IMR-90 (cell line): Measurements from ENCODE around the gene BMP10. TPM values are rescaled to one million over a fixed set of nuclear protein-coding genes. Genes with fewer than 3 reads are reported as not detected.
A peak's percentile ranks its signal among the peaks of the same experiment; 100 is the strongest.

Experiments used
- ATAC-seq: fragments of 200-7000 bp; cut with Tn5 transposase; 2 replicates; pipeline ENCODE4 v1.9.1; 2020; ENCODE audit warnings: low read depth, mild to moderate bottlenecking, moderate library complexity
- BruUV-seq: library from RNA; stranded (reverse); fragments of 400-500 nt; replicated peaks from 2 replicates; lab custom pipeline; 2021; lab: Mats Ljungman, UMichigan
- CTCF ChIA-PET: fragments of 300-600 bp; formaldehyde crosslinking; extraction: SDS; loops from one replicate; lab custom pipeline; 2021; ENCODE audit warnings: antibody characterized with exemption; lab: Yijun Ruan, JAX
- POLR2A ChIA-PET: fragments of 300-600 bp; sonication (Branson Sonifier 250); formaldehyde crosslinking; loops from one replicate; lab custom pipeline; 2022; ENCODE audit warnings: antibody characterized with exemption; ENCODE audit not compliant: unreplicated experiment; lab: Charles Lee
- DNase-seq: peaks from one replicate; pipeline ENCODE4 v3.0.0; 2013
- H2AFZ ChIP-seq: replicated peaks from 2 replicates; pipeline ENCODE3; 2013; ENCODE audit warnings: low read length, mild to moderate bottlenecking; ENCODE audit not compliant: poor library complexity
- H2AK5ac ChIP-seq: 2 replicates; pipeline ENCODE4 v1.6.1; 2013; ENCODE audit warnings: low read depth, low read length, inconsistent platforms
- H2AK9ac ChIP-seq: replicated peaks from 2 replicates; pipeline ENCODE3; 2013; ENCODE audit warnings: mild to moderate bottlenecking, low read depth, low read length, moderate library complexity; ENCODE audit not compliant: poor library complexity
- H2BK120ac ChIP-seq: 2 replicates; pipeline ENCODE4 v1.6.1; 2013; ENCODE audit warnings: low read depth, low read length, inconsistent platforms
- H2BK15ac ChIP-seq: 3 replicates; pipeline ENCODE4 v1.6.1; 2013; ENCODE audit warnings: low read depth, low read length, inconsistent platforms
- H2BK20ac ChIP-seq: 2 replicates; pipeline ENCODE4 v1.6.1; 2013; ENCODE audit warnings: low read depth, mild to moderate bottlenecking, inconsistent platforms, low read length, moderate library complexity
- H2BK5ac ChIP-seq: 2 replicates; pipeline ENCODE4 v1.6.1; 2013; ENCODE audit warnings: mild to moderate bottlenecking, low read depth, low read length, inconsistent platforms; ENCODE audit not compliant: poor library complexity, severe bottlenecking
- H3K14ac ChIP-seq: replicated peaks from 2 replicates; pipeline ENCODE4 v1.6.1; 2013; ENCODE audit warnings: low read depth, low read length, inconsistent platforms
- H3K18ac ChIP-seq: 2 replicates; pipeline ENCODE4 v1.6.1; 2013; ENCODE audit warnings: low read depth, low read length, control low read depth
- H3K23ac ChIP-seq: 2 replicates; pipeline ENCODE4 v1.6.1; 2013; ENCODE audit warnings: low read depth, low read length, inconsistent platforms
- H3K27ac ChIP-seq: 2 replicates; pipeline ENCODE4 v1.5.1; 2013; ENCODE audit warnings: mild to moderate bottlenecking, control low read depth, low read length; ENCODE audit not compliant: insufficient read depth
- H3K27me3 ChIP-seq: 2 replicates; pipeline ENCODE4 v1.6.1; 2013; ENCODE audit warnings: low read length; ENCODE audit not compliant: control insufficient read depth, insufficient read depth
- H3K36me3 ChIP-seq: 2 replicates; pipeline ENCODE4 v1.6.1; 2013; ENCODE audit warnings: low read length, mixed read lengths; ENCODE audit not compliant: control insufficient read depth, insufficient read depth
- H3K4ac ChIP-seq: 2 replicates; pipeline ENCODE4 v1.6.1; 2013; ENCODE audit warnings: low read depth, low read length, inconsistent platforms
- H3K4me1 ChIP-seq: 2 replicates; pipeline ENCODE4 v1.6.1; 2013; ENCODE audit warnings: low read length, mixed read lengths; ENCODE audit not compliant: control insufficient read depth, insufficient read depth
- H3K4me2 ChIP-seq: 2 replicates; pipeline ENCODE4 v1.6.1; 2013; ENCODE audit warnings: low read depth, mild to moderate bottlenecking, control low read depth, low read length, moderate library complexity
- H3K4me3 ChIP-seq: 2 replicates; pipeline ENCODE4 v1.5.1; 2013; ENCODE audit warnings: low read depth, mild to moderate bottlenecking, control low read depth, low read length, moderate library complexity; ENCODE audit not compliant: insufficient read depth
- H3K56ac ChIP-seq: 2 replicates; pipeline ENCODE4 v1.6.1; 2013; ENCODE audit warnings: low read length, inconsistent platforms; ENCODE audit not compliant: insufficient read depth; ENCODE audit errors: extremely low read depth
- H3K79me1 ChIP-seq, 2 experiments: 2 replicates each; pipeline ENCODE4 v1.6.1; 2013; ENCODE audit warnings: low read length in 2 of 2, inconsistent platforms in 1 of 2, low read depth in 1 of 2
- H3K9ac ChIP-seq: 2 replicates; pipeline ENCODE4 v1.6.1; 2013; ENCODE audit warnings: low read depth, low read length, control low read depth
- H3K9me1 ChIP-seq: 2 replicates; pipeline ENCODE4 v1.6.1; 2013; ENCODE audit warnings: low read length, inconsistent platforms; ENCODE audit not compliant: insufficient read depth
- H3K9me3 ChIP-seq: 2 replicates; pipeline ENCODE4 v1.6.1; 2013; ENCODE audit warnings: low read length; ENCODE audit not compliant: control insufficient read depth, insufficient read depth
- H4K20me1 ChIP-seq: 2 replicates; pipeline ENCODE4 v1.6.1; 2013; ENCODE audit warnings: low read length, inconsistent platforms; ENCODE audit not compliant: insufficient read depth
- H4K5ac ChIP-seq: 2 replicates; pipeline ENCODE4 v1.6.1; 2013; ENCODE audit warnings: mild to moderate bottlenecking, low read depth, low read length, control low read depth
- H4K8ac ChIP-seq, 2 experiments: 2 replicates each; pipeline ENCODE4 v1.6.1; 2013; ENCODE audit warnings: low read depth in 2 of 2, low read length in 2 of 2, control low read depth in 1 of 2, inconsistent platforms in 1 of 2
- H4K91ac ChIP-seq: 2 replicates; pipeline ENCODE4 v1.6.1; 2013; ENCODE audit warnings: low read depth, low read length, inconsistent platforms; ENCODE audit not compliant: insufficient read depth
- CEBPB ChIP-seq: IDR thresholded peaks from 2 replicates; pipeline ENCODE4 v1.6.1; 2012; ENCODE audit warnings: low read depth, low read length, improper control_type of control experiment
- RAD21 ChIP-seq: IDR thresholded peaks from 2 replicates; pipeline ENCODE4 v1.6.1; 2012; ENCODE audit warnings: low read length, improper control_type of control experiment
- RCOR1 ChIP-seq: IDR thresholded peaks from 2 replicates; pipeline ENCODE4 v1.6.1; 2012; ENCODE audit warnings: mild to moderate bottlenecking, low read length, improper control_type of control experiment; ENCODE audit not compliant: insufficient replicate concordance
- RFX5 ChIP-seq: IDR thresholded peaks from 2 replicates; pipeline ENCODE4 v1.8.0; 2012; ENCODE audit warnings: low read depth, mild to moderate bottlenecking, low read length, moderate library complexity
- SMC3 ChIP-seq: fragments of 150-350 bp; IDR thresholded peaks from 2 replicates; pipeline ENCODE4 v1.6.1; 2016; ENCODE audit warnings: low read depth, mild to moderate bottlenecking, antibody characterized with exemption, low read length, moderate library complexity
- WGBS, 2 experiments: methylation state at CpG; one replicate each; pipeline versions ENCODE4 v1.1.5 to v1.1.7; 2013; ENCODE audit warnings: missing lambda C conversion rate in 2 of 2; ENCODE audit not compliant: insufficient read length in 1 of 2; ENCODE audit errors: extremely low coverage in 2 of 2; 5-methylcytosine and 5-hydroxymethylcytosine counted together
- dilution Hi-C: fragments of 300-500 bp; cut with HindIII; formaldehyde crosslinking; loops from one replicate; pipeline ENCODE4 v1.14.3; 2018; ENCODE audit warnings: low sequenced_read_pairs; ENCODE audit not compliant: unreplicated experiment
- in situ Hi-C: fragments of 300-500 bp; cut with MboI; formaldehyde crosslinking; loops from 3 replicates; pipeline ENCODE4 v1.14.3; 2019; ENCODE audit warnings: low sequenced_read_pairs, inconsistent platforms, mixed read lengths
- intact Hi-C: fragments of 100-400 bp; cut with micrococcal nuclease; formaldehyde crosslinking; loops from 2 replicates; pipeline ENCODE4 v1.10.0; 2022
- polyA plus RNA-seq, 3 experiments: library from polyadenylated mRNA; depleted of rRNA; stranded (reverse); fragments of >200 nt; gene quantifications; 2 replicates each; pipeline ENCODE4 v1.2.3, GENCODE V29; 2012; ENCODE audit warnings: low replicate concordance in 1 of 3
- total RNA-seq: library from RNA; depleted of rRNA; stranded (reverse); fragments of >200 nt; gene quantifications from 2 replicates; pipeline ENCODE4 v1.2.3, GENCODE V29; 2012
- TF ChIP-seq, protein P1 (sequence below): conservative IDR thresholded peaks from 2 replicates; pipeline ENCODE4 v1.5.1; 2012; ENCODE audit warnings: mild to moderate bottlenecking, low read depth, low read length, improper control_type of control experiment
- TF ChIP-seq, protein P2 (sequence below): fragments of 150-350 bp; IDR thresholded peaks from 2 replicates; pipeline ENCODE4 v1.6.1; 2016; ENCODE audit warnings: low read depth, mild to moderate bottlenecking, low read length, moderate library complexity, borderline replicate concordance

Gene BMP10
- total and polyA plus RNA-seq, 2 of the 4 experiments (the other 2 are of a cell fraction), result not detected

DNA sequence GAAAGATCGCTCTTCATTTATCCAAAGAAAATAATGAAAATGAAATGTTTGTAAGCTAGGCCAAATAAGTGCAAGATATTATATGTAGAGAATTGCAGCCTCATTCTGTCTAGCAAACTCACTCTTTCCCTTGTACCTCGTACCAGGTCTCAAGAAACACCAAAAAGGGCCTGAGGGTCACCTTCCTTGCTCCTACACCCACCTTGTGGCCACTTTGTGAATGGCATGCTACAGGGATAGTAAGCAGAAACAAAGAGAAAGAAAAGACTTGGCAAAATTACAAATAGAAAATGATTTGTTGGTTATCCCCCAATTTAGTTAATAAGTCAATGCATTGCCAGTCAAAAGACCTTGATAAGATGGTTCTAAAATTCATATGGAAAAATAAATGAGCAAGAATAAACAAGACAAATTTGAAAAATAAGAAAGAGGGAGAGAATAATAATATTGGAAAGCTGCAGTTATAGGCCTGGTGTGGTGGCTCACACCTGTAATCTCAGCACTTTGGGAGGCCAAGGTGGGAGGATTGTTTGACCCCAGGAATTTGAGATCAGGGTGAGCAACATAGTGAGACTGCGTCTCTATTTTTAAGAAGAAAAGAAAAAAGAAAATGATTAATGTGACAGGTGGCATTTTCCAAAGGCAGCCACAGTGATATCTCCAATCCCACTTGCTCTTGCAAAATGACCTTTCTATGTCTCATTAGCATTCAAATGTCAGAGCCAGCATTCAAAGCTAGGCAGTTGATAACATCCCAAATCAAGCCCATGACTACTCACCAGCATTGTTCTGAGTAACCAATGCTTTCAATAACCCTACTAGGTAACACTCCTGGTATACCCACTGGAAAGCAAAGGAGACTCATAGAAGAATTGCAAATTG, 38.8 kb upstream of the BMP10 start:
- in situ Hi-C loops, result loop anchor here (5.0 kb wide), 1 partner anchor 163 kb away; no protein-coding TSS in a partner anchor

More for the DNA sequence above, 38.8 kb upstream of the BMP10 start:
- Histone ChIP-seq H3K9me1 (peaks cover 6% of the 10 kb centered on the region; the same call in 1 of the 2 replicates), H3K14ac (no peak overlapping the region), H2BK120ac (no peak overlapping the region), H4K5ac (no peak overlapping the region), H2AK9ac (no peak overlapping the region), H4K20me1 (no peaks in the 10 kb centered on the region), H3K9me3 (no peaks in the 10 kb centered on the region), H3K4me2 (no peak overlapping the region), H3K56ac (no peak overlapping the region), H4K91ac (no peak overlapping the region), H2AK5ac (no peak overlapping the region), H3K23ac (no peak overlapping the region), H3K36me3 (no peaks in the 10 kb centered on the region), H3K79me1 (no peaks in the 10 kb centered on the region), H2BK15ac (no peak overlapping the region), H3K27ac (no peak overlapping the region), H3K4me3 (no peak overlapping the region), H2BK20ac (no peak overlapping the region), H3K18ac (no peak overlapping the region), H3K27me3 (no peaks in the 10 kb centered on the region), H3K4me1 (peaks cover 10% of the 10 kb centered on the region), H3K9ac (no peak overlapping the region), H4K8ac (no peak overlapping the region), H3K4ac (no peak overlapping the region), H2BK5ac (no peak overlapping the region), H2AFZ (no peak overlapping the region)
- intact Hi-C loops (loop anchor here (1.0 to 5.0 kb wide), 3 partner anchors 53 to 201 kb away; no protein-coding TSS in a partner anchor), dilution Hi-C loops (no loop called here)
- peak; percentile 83 for ATAC-seq
- TF ChIP-seq RFX5 (no peak), SMC3 (peak; percentile 92), RAD21 (peak; percentile 95), RCOR1 (no peak), CEBPB (no peak)
- TF ChIP-seq, protein P1, sequence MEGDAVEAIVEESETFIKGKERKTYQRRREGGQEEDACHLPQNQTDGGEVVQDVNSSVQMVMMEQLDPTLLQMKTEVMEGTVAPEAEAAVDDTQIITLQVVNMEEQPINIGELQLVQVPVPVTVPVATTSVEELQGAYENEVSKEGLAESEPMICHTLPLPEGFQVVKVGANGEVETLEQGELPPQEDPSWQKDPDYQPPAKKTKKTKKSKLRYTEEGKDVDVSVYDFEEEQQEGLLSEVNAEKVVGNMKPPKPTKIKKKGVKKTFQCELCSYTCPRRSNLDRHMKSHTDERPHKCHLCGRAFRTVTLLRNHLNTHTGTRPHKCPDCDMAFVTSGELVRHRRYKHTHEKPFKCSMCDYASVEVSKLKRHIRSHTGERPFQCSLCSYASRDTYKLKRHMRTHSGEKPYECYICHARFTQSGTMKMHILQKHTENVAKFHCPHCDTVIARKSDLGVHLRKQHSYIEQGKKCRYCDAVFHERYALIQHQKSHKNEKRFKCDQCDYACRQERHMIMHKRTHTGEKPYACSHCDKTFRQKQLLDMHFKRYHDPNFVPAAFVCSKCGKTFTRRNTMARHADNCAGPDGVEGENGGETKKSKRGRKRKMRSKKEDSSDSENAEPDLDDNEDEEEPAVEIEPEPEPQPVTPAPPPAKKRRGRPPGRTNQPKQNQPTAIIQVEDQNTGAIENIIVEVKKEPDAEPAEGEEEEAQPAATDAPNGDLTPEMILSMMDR, result peak; percentile 90
- TF ChIP-seq, protein P2, sequence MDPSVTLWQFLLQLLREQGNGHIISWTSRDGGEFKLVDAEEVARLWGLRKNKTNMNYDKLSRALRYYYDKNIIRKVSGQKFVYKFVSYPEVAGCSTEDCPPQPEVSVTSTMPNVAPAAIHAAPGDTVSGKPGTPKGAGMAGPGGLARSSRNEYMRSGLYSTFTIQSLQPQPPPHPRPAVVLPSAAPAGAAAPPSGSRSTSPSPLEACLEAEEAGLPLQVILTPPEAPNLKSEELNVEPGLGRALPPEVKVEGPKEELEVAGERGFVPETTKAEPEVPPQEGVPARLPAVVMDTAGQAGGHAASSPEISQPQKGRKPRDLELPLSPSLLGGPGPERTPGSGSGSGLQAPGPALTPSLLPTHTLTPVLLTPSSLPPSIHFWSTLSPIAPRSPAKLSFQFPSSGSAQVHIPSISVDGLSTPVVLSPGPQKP, result no peak
- ChIA-PET CTCF (interaction anchor here (0.7 to 1.4 kb wide), 8 partner anchors 94 to 443 kb away, joined by 3 to 7 read pairs (median 3); partner anchors contain the start of gene FBXO48), POLR2A (no interaction called here)
- DNase-seq, result peak; percentile 82
- WGBS, 2 experiments, result no CpG with 5 or more reads among the region's 3 CpGs
- no TSS peak for BruUV-seq
